Liver (tissue), 9 donors: ENCODE results near the gene NOL9. TPM values are rescaled to one million over a fixed set of nuclear protein-coding genes. Genes with fewer than 3 reads are reported as not detected.

Experiments used
- DNase-seq: peaks from one replicate; pipeline ENCODE4 v3.0.0-alpha.2; 2017; ENCODE audit warnings: low spot score
- H3K27ac ChIP-seq, 2 donors: one replicate each; pipeline ENCODE4 v1.7.0; 2013; ENCODE audit warnings: inconsistent platforms in 2 of 2, low read length in 2 of 2, control low read depth in 1 of 2, low read depth in 1 of 2, mild to moderate bottlenecking in 1 of 2
- H3K27me3 ChIP-seq, 4 donors: one replicate each; pipeline versions ENCODE4 v1.6.1 to v1.7.0; 2013; ENCODE audit warnings: low read length in 3 of 4, inconsistent platforms in 1 of 4, mild to moderate bottlenecking in 1 of 4, moderate library complexity in 1 of 4; ENCODE audit not compliant: control insufficient read depth in 4 of 4, insufficient read depth in 4 of 4
- H3K36me3 ChIP-seq, 4 donors: one replicate each; pipeline versions ENCODE4 v1.6.1 to v1.7.0; 2013; ENCODE audit warnings: low read length in 3 of 4, mild to moderate bottlenecking in 3 of 4, low read depth in 1 of 4, moderate library complexity in 1 of 4; ENCODE audit not compliant: control insufficient read depth in 4 of 4, insufficient read depth in 3 of 4
- H3K4me1 ChIP-seq, 4 donors: one replicate each; pipeline versions ENCODE4 v1.6.1 to v1.7.0; 2013; ENCODE audit warnings: low read length in 3 of 4, mild to moderate bottlenecking in 3 of 4, moderate library complexity in 1 of 4; ENCODE audit not compliant: control insufficient read depth in 4 of 4, insufficient read depth in 4 of 4
- H3K4me3 ChIP-seq, 3 donors: one replicate each; pipeline versions ENCODE4 v1.6.1 to v1.7.0; 2013; ENCODE audit warnings: low read length in 3 of 3, control low read depth in 1 of 3, low read depth in 1 of 3, mild to moderate bottlenecking in 1 of 3
- H3K9ac ChIP-seq, 2 donors: one replicate each; pipeline ENCODE4 v1.7.0; 2013; ENCODE audit warnings: low read length in 2 of 2, mild to moderate bottlenecking in 2 of 2, moderate library complexity in 2 of 2, control low read depth in 1 of 2, low read depth in 1 of 2
- H3K9me3 ChIP-seq, 4 donors: one replicate each; pipeline versions ENCODE4 v1.6.1 to v1.7.0; 2013; ENCODE audit warnings: low read length in 3 of 4; ENCODE audit not compliant: control insufficient read depth in 4 of 4
- FOXA1 ChIP-seq: IDR thresholded peaks from 2 replicates; pipeline ENCODE4 v1.6.1; 2016; ENCODE audit warnings: antibody characterized with exemption
- HNF4A ChIP-seq, 2 donors: conservative IDR thresholded peaks; 2 replicates each; pipeline ENCODE4 v1.6.1; 2016; ENCODE audit warnings: antibody characterized with exemption in 2 of 2, mild to moderate bottlenecking in 2 of 2
- JUND ChIP-seq, 2 donors: IDR thresholded peaks; 2 replicates each; pipeline ENCODE4 v1.6.1; 2016; ENCODE audit warnings: antibody characterized with exemption in 2 of 2
- NR2F2 ChIP-seq: IDR thresholded peaks from 2 replicates; pipeline ENCODE4 v1.6.1; 2016; ENCODE audit warnings: antibody characterized with exemption
- YY1 ChIP-seq: IDR thresholded peaks from 2 replicates; pipeline ENCODE4 v1.6.1; 2016; ENCODE audit warnings: antibody characterized with exemption, mild to moderate bottlenecking
- WGBS: extraction: QIAGEN DNeasy Blood & Tissue Kit; methylation state at CpG from one replicate; pipeline ENCODE4 v1.1.7; 2013; 5-methylcytosine and 5-hydroxymethylcytosine counted together
- polyA plus RNA-seq, 2 donors: library from polyadenylated mRNA; stranded (reverse) in 1 of 2; unstranded in 1 of 2; fragments of 200-250 nt in 1 of 2; fragments of >200 nt in 1 of 2; fragmentation: Nextera tagmentation in 1 of 2; extraction: Ambion mirVana in 1 of 2; gene quantifications; one replicate each; pipeline versions ENCODE4 v1.2.1 to v1.2.3, GENCODE V29; 2013 to 2015
- total RNA-seq, 2 donors: library from RNA; depleted of rRNA; stranded (reverse); fragments of >200 nt; gene quantifications; one replicate each; pipeline ENCODE4 v1.2.3, GENCODE V29; 2014
- TF ChIP-seq, protein P1 (sequence below): IDR thresholded peaks from 2 replicates; pipeline ENCODE4 v1.6.1; 2016; ENCODE audit warnings: antibody characterized with exemption
- TF ChIP-seq, protein P2 (sequence below): IDR thresholded peaks from 2 replicates; pipeline ENCODE4 v1.6.1; 2016; ENCODE audit warnings: antibody characterized with exemption, mild to moderate bottlenecking
- TF ChIP-seq, protein P3 (sequence below): fragments of 150-350 bp; IDR thresholded peaks from 2 replicates; pipeline ENCODE4 v1.5.1; 2017; ENCODE audit warnings: improper control_type of control experiment, low read depth, low read length; ENCODE audit not compliant: missing input control
- donor health status: healthy.
- donor health status: healthy.
- donor health status: healthy.
- donor health status: healthy.
- donor health status: healthy.

The NOL9 gene
- total and polyA plus RNA-seq, 4 donors = 2.1 to 15.1 (median 9.4) TPM

DNA sequence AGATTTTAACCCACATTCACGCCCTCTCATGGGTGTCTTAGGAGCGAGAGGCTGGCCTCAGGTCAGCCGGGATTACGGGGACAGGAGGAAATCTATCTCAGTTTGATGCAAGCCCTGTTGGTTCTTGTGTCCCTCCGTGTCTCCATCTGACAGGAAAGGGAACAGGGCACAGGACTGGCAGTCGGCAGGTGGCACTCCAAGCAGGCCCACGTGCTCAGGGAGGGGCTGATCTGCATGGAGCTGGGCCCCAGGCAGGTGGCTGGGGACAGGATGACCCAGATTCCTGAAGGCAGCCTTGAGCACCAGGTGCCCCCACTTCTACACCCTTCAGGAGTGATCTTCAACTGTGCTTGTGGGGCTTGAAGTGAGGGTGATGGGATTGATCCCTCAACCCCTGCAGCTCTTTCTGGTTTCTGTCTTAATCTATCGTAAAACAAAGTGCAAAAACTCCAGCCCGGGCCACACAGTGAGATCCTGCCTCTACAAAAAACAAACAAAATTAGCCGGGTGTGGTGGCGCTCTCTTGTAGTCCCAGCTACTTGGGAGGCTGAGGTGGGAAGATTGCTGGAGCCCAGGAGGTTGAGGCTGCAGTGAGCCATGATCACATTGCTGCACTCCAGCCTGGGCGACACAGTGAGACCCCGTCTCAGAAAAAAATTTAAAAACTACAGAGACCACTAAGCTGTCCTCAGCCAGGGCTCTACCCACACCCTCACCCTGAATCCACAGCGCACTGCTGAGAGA lies 71.1 kb downstream of the NOL9 start:
- Histone ChIP-seq H3K4me1 (peaks cover 0 to 12% (median 4%) of the 10 kb centered on the region in 4 donors), H3K36me3 (no peaks in the 10 kb centered on the region), H3K27me3 (no peaks in the 10 kb centered on the region), H3K9me3 (no peaks in the 10 kb centered on the region), H3K27ac (no peak overlapping the region), H3K9ac (no peak overlapping the region), H3K4me3 (no peak overlapping the region)
- no peak for TF ChIP-seq FOXA1
- DNase-seq = no peak
- WGBS = 77% methylated on average over 14 of the region's 14 CpGs

DNA sequence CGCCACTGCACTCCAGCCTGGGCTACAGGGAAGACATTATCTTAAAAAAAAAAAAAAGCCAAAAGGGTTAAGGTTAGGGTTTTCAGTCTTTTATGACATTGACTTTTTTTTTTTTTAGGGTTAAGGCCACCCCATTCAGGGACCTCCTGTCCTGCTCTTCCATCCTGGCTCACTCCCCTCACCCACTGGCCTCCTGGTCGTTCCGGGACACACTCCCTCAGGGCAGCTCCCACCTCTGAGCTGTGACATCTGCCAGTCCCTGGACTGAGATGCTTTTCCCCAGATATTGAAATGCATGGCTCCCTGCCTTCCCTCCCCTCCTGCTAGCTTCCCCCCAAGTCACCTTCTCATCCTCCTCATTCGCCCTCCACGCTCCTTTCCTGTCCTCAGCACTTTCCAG lies 72.5 kb downstream of the NOL9 start:
- H3K4me3 ChIP-seq = no peak overlapping the region
- no peak for DNase-seq
- H3K27me3 ChIP-seq = no peaks in the 10 kb centered on the region
- H3K4me1 ChIP-seq = peaks cover 0 to 12% (median 4%) of the 10 kb centered on the region in 4 donors
- 82% methylated on average over 5 of the region's 5 CpGs for WGBS
- H3K9me3 ChIP-seq = no peaks in the 10 kb centered on the region
- TF ChIP-seq HNF4A (conservative IDR thresholded peaks at IDR 0.05) (no peak), YY1 (no peak), NR2F2 (no peak), JUND (IDR thresholded peaks at IDR 0.05) (no peak)
- TF ChIP-seq, protein P1, sequence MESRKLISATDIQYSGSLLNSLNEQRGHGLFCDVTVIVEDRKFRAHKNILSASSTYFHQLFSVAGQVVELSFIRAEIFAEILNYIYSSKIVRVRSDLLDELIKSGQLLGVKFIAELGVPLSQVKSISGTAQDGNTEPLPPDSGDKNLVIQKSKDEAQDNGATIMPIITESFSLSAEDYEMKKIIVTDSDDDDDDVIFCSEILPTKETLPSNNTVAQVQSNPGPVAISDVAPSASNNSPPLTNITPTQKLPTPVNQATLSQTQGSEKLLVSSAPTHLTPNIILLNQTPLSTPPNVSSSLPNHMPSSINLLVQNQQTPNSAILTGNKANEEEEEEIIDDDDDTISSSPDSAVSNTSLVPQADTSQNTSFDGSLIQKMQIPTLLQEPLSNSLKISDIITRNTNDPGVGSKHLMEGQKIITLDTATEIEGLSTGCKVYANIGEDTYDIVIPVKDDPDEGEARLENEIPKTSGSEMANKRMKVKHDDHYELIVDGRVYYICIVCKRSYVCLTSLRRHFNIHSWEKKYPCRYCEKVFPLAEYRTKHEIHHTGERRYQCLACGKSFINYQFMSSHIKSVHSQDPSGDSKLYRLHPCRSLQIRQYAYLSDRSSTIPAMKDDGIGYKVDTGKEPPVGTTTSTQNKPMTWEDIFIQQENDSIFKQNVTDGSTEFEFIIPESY = no peak
- TF ChIP-seq, protein P2, sequence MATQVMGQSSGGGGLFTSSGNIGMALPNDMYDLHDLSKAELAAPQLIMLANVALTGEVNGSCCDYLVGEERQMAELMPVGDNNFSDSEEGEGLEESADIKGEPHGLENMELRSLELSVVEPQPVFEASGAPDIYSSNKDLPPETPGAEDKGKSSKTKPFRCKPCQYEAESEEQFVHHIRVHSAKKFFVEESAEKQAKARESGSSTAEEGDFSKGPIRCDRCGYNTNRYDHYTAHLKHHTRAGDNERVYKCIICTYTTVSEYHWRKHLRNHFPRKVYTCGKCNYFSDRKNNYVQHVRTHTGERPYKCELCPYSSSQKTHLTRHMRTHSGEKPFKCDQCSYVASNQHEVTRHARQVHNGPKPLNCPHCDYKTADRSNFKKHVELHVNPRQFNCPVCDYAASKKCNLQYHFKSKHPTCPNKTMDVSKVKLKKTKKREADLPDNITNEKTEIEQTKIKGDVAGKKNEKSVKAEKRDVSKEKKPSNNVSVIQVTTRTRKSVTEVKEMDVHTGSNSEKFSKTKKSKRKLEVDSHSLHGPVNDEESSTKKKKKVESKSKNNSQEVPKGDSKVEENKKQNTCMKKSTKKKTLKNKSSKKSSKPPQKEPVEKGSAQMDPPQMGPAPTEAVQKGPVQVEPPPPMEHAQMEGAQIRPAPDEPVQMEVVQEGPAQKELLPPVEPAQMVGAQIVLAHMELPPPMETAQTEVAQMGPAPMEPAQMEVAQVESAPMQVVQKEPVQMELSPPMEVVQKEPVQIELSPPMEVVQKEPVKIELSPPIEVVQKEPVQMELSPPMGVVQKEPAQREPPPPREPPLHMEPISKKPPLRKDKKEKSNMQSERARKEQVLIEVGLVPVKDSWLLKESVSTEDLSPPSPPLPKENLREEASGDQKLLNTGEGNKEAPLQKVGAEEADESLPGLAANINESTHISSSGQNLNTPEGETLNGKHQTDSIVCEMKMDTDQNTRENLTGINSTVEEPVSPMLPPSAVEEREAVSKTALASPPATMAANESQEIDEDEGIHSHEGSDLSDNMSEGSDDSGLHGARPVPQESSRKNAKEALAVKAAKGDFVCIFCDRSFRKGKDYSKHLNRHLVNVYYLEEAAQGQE = no peak
- TF ChIP-seq, protein P3, sequence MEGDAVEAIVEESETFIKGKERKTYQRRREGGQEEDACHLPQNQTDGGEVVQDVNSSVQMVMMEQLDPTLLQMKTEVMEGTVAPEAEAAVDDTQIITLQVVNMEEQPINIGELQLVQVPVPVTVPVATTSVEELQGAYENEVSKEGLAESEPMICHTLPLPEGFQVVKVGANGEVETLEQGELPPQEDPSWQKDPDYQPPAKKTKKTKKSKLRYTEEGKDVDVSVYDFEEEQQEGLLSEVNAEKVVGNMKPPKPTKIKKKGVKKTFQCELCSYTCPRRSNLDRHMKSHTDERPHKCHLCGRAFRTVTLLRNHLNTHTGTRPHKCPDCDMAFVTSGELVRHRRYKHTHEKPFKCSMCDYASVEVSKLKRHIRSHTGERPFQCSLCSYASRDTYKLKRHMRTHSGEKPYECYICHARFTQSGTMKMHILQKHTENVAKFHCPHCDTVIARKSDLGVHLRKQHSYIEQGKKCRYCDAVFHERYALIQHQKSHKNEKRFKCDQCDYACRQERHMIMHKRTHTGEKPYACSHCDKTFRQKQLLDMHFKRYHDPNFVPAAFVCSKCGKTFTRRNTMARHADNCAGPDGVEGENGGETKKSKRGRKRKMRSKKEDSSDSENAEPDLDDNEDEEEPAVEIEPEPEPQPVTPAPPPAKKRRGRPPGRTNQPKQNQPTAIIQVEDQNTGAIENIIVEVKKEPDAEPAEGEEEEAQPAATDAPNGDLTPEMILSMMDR = no peak
- H3K27ac ChIP-seq = no peak overlapping the region
- no peaks in the 10 kb centered on the region for H3K36me3 ChIP-seq
- no peak overlapping the region for H3K9ac ChIP-seq
